HepG2 (cell line): ENCODE measurements around the gene TOB1. TPM values are rescaled to one million over a fixed set of nuclear protein-coding genes. Genes with fewer than 3 reads are reported as not detected.

Experiments
- CREM ChIP-seq, 2 experiments: sonication (generic) in 1 of 2; formaldehyde crosslinking in 1 of 2; IDR thresholded peaks; 2 replicates each; pipeline versions ENCODE4 v1.4.0 to v1.6.1; 2016 to 2020; ENCODE audit warnings: antibody characterized with exemption in 1 of 2, mild to moderate bottlenecking in 1 of 2, missing genetic modification reagents in 1 of 2
- DMAP1 ChIP-seq: IDR thresholded peaks from 2 replicates; pipeline ENCODE4 v1.6.1; 2016
- DNMT1 ChIP-seq: sonication (generic); formaldehyde crosslinking; IDR thresholded peaks from 2 replicates; pipeline ENCODE4 v1.5.1; 2020; ENCODE audit warnings: mild to moderate bottlenecking, missing genetic modification reagents
- HNF4G ChIP-seq, 2 experiments: sonication (generic) in 1 of 2; formaldehyde crosslinking in 1 of 2; IDR thresholded peaks; 2 replicates each; pipeline versions ENCODE4 v1.4.0 to v1.6.1; 2011 to 2020; ENCODE audit warnings: borderline replicate concordance in 2 of 2, low read depth in 2 of 2, mild to moderate bottlenecking in 2 of 2, low read length in 1 of 2, missing genetic modification reagents in 1 of 2, moderate library complexity in 1 of 2
- ISL2 ChIP-seq: sonication (generic); formaldehyde crosslinking; IDR thresholded peaks from 2 replicates; pipeline ENCODE4 v1.5.0; 2020; ENCODE audit warnings: missing genetic modification reagents
- RARA ChIP-seq: IDR thresholded peaks from 2 replicates; pipeline ENCODE4 v1.6.1; 2016; ENCODE audit warnings: missing genetic modification reagents, missing compliant biosample characterization
- TCF7 ChIP-seq: sonication (generic); IDR thresholded peaks from 2 replicates; pipeline ENCODE4 v1.6.1; 2016; ENCODE audit warnings: antibody characterized with exemption, low read depth
- YEATS4 ChIP-seq: sonication (generic); formaldehyde crosslinking; IDR thresholded peaks from 2 replicates; pipeline ENCODE4 v1.4.0; 2020; ENCODE audit warnings: missing genetic modification reagents, borderline replicate concordance
- ZKSCAN5 ChIP-seq: sonication (generic); formaldehyde crosslinking; IDR thresholded peaks from 2 replicates; pipeline ENCODE4 v1.5.1; 2020; ENCODE audit warnings: mild to moderate bottlenecking, missing genetic modification reagents
- ZNF383 ChIP-seq: sonication (generic); formaldehyde crosslinking; IDR thresholded peaks from 2 replicates; pipeline ENCODE4 v1.4.0; 2020; ENCODE audit warnings: missing genetic modification reagents, mild to moderate bottlenecking, borderline replicate concordance
- polyA plus RNA-seq, 8 experiments: library from polyadenylated mRNA; depleted of rRNA in 3 of 8; stranded (reverse) in 7 of 8; unstranded in 1 of 8; fragments of >200 nt; fragmentation: Illumina TruSeq in 4 of 8; extraction: Trizol in 4 of 8; gene quantifications; 2 replicates each; pipeline versions ENCODE4 v1.2.1 to v1.2.3, GENCODE V29; 2011 to 2016; ENCODE audit warnings: low read depth in 4 of 8, missing spikeins in 1 of 8, mixed read lengths in 1 of 8; ENCODE audit not compliant: insufficient read depth in 1 of 8
- total RNA-seq, 5 experiments: library from RNA; depleted of rRNA; stranded (reverse); fragments of >200 nt; fragmentation: Illumina TruSeq; extraction: Trizol; gene quantifications; 2 replicates each; pipeline ENCODE4 v1.2.3, GENCODE V29; 2016; ENCODE audit warnings: low read depth in 1 of 5
- TF ChIP-seq, protein P1 (sequence below): IDR thresholded peaks from 2 replicates; pipeline ENCODE4 v1.6.1; 2016; ENCODE audit warnings: low read depth, borderline replicate concordance
- TF ChIP-seq, protein P2 (sequence below): sonication (generic); formaldehyde crosslinking; IDR thresholded peaks from 2 replicates; pipeline ENCODE4 v1.4.0; 2020; ENCODE audit warnings: missing genetic modification reagents
- TF ChIP-seq, protein P3 (sequence below): sonication (generic); formaldehyde crosslinking; IDR thresholded peaks from 2 replicates; pipeline ENCODE4 v1.8.0; 2022; ENCODE audit warnings: mild to moderate bottlenecking, missing genetic modification reagents, moderate library complexity
- TF ChIP-seq, protein P4 (sequence below): sonication (generic); formaldehyde crosslinking; IDR thresholded peaks from one replicate; pipeline ENCODE4 v1.5.1; 2020; ENCODE audit warnings: mild to moderate bottlenecking, missing genetic modification reagents; ENCODE audit errors: not compliant biosample characterization
- TF ChIP-seq, protein P5 (sequence below): IDR thresholded peaks from 2 replicates; pipeline ENCODE4 v1.6.1; 2016; ENCODE audit warnings: missing compliant biosample characterization, missing genetic modification reagents, borderline replicate concordance

Gene TOB1
- total and polyA plus RNA-seq, 2 of the 13 experiments (the other 11 are each of a cell fraction or from before 2014, with no cell fraction given), result 21.9 to 57.7 TPM

DNA sequence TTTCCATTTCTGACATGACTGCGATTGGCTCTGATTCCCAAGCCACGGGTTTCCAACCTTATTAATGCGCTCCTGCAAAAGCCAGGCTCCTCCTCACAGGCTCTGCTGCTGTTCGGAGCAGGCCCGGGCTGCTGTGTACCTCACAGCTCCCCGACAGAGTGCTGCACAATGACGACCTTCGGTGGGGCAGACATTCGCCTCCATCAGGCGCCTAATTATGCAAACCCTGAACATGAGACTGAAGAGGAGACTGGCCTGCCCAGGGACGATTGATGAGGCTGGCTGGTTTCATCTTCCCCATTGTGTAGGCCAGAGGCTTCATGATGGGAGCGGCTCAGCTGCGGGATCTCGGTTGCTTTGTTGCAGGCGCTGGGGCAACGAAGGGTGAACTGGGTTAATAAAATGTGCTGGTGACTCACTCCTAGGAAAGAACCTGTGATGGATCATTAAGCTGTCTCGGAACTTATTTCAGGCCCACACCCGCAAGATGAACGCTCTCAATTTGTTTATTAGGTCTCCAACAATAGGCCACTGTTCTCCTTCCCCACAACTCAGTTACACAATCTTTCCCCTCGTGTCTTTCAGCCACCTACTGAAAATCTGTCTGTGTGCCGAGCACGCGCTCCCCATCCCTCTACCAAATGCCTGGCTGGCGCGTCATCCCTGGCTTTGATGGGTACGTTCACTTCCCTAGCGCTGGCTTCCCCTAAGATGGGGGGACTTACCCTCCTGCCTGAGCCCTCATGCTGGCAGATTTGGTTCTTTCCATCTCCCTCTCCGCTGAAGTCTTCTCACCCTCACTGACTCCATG, 27.2 kb upstream of the TOB1 start (continued):
- TF ChIP-seq ZKSCAN5 (CRISPR knock-in tag) (no peak), YEATS4 (CRISPR knock-in tag) (no peak), DNMT1 (CRISPR knock-in tag) (no peak), HNF4G (IDR thresholded peaks at IDR 0.05; ENCODE audit: borderline replicate concordance, low read depth, low read length) (no peak), HNF4G (CRISPR knock-in tag; IDR thresholded peaks at IDR 0.05; ENCODE audit: borderline replicate concordance, low read depth) (no peak; the same call in 1 of the 2 replicates), CREM (IDR thresholded peaks at IDR 0.05) (peak; percentile 52; the same call in 1 of the 2 replicates), CREM (CRISPR knock-in tag; IDR thresholded peaks at IDR 0.05) (no peak), RARA (CRISPR knock-in tag) (peak; percentile 91), TCF7 (peak; percentile 41; the same call in 1 of the 2 replicates), ISL2 (CRISPR knock-in tag) (peak; percentile 28; the same call in 1 of the 2 replicates), ZNF383 (CRISPR knock-in tag) (no peak), DMAP1 (peak; percentile 83)
- TF ChIP-seq, protein P1, sequence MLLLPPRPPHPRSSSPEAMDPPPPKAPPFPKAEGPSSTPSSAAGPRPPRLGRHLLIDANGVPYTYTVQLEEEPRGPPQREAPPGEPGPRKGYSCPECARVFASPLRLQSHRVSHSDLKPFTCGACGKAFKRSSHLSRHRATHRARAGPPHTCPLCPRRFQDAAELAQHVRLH, result peak; percentile 72
- TF ChIP-seq, protein P2, sequence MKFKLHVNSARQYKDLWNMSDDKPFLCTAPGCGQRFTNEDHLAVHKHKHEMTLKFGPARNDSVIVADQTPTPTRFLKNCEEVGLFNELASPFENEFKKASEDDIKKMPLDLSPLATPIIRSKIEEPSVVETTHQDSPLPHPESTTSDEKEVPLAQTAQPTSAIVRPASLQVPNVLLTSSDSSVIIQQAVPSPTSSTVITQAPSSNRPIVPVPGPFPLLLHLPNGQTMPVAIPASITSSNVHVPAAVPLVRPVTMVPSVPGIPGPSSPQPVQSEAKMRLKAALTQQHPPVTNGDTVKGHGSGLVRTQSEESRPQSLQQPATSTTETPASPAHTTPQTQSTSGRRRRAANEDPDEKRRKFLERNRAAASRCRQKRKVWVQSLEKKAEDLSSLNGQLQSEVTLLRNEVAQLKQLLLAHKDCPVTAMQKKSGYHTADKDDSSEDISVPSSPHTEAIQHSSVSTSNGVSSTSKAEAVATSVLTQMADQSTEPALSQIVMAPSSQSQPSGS, result no peak
- TF ChIP-seq, protein P3, sequence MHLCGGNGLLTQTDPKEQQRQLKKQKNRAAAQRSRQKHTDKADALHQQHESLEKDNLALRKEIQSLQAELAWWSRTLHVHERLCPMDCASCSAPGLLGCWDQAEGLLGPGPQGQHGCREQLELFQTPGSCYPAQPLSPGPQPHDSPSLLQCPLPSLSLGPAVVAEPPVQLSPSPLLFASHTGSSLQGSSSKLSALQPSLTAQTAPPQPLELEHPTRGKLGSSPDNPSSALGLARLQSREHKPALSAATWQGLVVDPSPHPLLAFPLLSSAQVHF, result peak; percentile 73; the same call in 1 of the 2 replicates
- TF ChIP-seq, protein P4, sequence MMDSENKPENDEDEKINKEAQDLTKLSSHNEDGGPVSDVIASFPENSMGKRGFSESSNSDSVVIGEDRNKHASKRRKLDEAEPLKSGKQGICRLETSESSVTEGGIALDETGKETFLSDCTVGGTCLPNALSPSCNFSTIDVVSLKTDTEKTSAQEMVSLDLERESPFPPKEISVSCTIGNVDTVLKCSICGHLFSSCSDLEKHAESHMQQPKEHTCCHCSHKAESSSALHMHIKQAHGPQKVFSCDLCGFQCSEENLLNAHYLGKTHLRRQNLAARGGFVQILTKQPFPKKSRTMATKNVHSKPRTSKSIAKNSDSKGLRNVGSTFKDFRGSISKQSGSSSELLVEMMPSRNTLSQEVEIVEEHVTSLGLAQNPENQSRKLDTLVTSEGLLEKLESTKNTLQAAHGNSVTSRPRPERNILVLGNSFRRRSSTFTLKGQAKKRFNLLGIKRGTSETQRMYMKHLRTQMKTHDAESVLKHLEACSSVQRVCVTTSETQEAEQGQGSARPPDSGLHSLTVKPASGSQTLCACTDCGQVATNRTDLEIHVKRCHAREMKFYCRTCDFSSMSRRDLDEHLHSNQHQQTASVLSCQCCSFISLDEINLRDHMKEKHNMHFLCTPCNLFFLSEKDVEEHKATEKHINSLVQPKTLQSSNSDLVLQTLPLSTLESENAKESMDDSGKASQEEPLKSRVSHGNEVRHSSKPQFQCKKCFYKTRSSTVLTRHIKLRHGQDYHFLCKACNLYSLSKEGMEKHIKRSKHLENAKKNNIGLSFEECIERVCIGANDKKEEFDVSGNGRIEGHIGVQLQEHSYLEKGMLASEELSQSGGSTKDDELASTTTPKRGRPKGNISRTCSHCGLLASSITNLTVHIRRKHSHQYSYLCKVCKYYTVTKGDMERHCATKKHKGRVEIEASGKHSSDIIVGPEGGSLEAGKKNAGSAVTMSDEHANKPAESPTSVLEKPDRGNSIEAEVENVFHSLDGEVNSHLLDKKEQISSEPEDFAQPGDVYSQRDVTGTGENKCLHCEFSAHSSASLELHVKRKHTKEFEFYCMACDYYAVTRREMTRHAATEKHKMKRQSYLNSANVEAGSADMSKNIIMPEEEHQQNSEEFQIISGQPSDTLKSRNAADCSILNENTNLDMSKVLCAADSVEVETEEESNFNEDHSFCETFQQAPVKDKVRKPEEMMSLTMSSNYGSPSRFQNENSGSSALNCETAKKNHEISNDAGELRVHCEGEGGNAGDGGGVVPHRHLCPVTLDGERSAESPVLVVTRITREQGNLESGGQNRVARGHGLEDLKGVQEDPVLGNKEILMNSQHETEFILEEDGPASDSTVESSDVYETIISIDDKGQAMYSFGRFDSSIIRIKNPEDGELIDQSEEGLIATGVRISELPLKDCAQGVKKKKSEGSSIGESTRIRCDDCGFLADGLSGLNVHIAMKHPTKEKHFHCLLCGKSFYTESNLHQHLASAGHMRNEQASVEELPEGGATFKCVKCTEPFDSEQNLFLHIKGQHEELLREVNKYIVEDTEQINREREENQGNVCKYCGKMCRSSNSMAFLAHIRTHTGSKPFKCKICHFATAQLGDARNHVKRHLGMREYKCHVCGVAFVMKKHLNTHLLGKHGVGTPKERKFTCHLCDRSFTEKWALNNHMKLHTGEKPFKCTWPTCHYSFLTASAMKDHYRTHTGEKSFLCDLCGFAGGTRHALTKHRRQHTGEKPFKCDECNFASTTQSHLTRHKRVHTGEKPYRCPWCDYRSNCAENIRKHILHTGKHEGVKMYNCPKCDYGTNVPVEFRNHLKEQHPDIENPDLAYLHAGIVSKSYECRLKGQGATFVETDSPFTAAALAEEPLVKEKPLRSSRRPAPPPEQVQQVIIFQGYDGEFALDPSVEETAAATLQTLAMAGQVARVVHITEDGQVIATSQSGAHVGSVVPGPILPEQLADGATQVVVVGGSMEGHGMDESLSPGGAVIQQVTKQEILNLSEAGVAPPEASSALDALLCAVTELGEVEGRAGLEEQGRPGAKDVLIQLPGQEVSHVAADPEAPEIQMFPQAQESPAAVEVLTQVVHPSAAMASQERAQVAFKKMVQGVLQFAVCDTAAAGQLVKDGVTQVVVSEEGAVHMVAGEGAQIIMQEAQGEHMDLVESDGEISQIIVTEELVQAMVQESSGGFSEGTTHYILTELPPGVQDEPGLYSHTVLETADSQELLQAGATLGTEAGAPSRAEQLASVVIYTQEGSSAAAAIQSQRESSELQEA, result peak; percentile 59
- TF ChIP-seq, protein P5, sequence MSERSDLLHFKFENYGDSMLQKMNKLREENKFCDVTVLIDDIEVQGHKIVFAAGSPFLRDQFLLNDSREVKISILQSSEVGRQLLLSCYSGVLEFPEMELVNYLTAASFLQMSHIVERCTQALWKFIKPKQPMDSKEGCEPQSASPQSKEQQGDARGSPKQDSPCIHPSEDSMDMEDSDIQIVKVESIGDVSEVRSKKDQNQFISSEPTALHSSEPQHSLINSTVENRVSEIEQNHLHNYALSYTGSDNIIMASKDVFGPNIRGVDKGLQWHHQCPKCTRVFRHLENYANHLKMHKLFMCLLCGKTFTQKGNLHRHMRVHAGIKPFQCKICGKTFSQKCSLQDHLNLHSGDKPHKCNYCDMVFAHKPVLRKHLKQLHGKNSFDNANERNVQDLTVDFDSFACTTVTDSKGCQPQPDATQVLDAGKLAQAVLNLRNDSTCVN (CRISPR knock-in tag), result peak; percentile 91; the same call in 1 of the 2 replicates
